Coronary artery (tissue), 2 donors: ENCODE results near the gene CCNYL1.
"Not testable (repeated sequence)": the region's sequence is repeated elsewhere in the genome, so short reads cannot be mapped to it uniquely, and the experiment has no call there.

ENCODE experiments used
- DNase-seq: peaks from one replicate; pipeline ENCODE4 v3.0.0-alpha.2; 2017; ENCODE audit warnings: low spot score
- H3K27ac ChIP-seq, 2 donors: fragments of 200-600 bp; sonication (generic); one replicate each; pipeline ENCODE4 v1.5.1; 2016 to 2019
- H3K4me3 ChIP-seq: fragments of 200-600 bp; sonication (generic); 2 replicates; pipeline ENCODE4 v1.5.1; 2016; ENCODE audit warnings: mild to moderate bottlenecking, moderate library complexity
- TF ChIP-seq, protein P1 (sequence below): fragments of 200-600 bp; sonication (generic); IDR thresholded peaks from one replicate; pipeline ENCODE4 v1.5.1; 2019; ENCODE audit warnings: antibody characterized with exemption

Gene CCNYL1

DNA sequence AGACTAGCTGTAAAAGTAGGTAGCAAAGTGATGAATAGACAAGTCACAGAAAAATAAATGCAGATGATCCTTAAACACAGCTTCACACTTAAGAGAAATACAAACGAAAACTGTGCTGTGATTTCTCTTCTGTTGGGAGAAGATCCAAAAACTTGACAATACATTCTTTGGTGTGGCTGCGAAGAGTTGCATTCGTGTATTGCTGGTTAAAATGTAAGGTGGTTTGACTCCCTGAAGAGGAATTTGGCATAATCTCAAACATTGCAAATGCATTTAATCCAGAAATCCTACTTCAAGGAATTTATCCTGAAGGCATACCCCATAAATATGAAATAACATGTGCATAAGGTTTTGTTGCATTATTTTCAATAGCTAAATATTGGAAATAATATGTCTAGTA is 7.1 kb downstream of the CCNYL1 start:
- TF ChIP-seq, protein P1, sequence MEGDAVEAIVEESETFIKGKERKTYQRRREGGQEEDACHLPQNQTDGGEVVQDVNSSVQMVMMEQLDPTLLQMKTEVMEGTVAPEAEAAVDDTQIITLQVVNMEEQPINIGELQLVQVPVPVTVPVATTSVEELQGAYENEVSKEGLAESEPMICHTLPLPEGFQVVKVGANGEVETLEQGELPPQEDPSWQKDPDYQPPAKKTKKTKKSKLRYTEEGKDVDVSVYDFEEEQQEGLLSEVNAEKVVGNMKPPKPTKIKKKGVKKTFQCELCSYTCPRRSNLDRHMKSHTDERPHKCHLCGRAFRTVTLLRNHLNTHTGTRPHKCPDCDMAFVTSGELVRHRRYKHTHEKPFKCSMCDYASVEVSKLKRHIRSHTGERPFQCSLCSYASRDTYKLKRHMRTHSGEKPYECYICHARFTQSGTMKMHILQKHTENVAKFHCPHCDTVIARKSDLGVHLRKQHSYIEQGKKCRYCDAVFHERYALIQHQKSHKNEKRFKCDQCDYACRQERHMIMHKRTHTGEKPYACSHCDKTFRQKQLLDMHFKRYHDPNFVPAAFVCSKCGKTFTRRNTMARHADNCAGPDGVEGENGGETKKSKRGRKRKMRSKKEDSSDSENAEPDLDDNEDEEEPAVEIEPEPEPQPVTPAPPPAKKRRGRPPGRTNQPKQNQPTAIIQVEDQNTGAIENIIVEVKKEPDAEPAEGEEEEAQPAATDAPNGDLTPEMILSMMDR, result no peak
- Histone ChIP-seq H3K4me3 (no peak overlapping the region), H3K27ac (no peak overlapping the region)
- no peak for DNase-seq

GRCh38 chr2:207719008-207719407 is 7.6 kb downstream of the CCNYL1 start:
- TF ChIP-seq, protein P1, result no peak
- no peak overlapping the region for H3K4me3 ChIP-seq
- no peak for DNase-seq
- no peak overlapping the region for H3K27ac ChIP-seq

- not testable (repeated sequence) for DNase-seq, H3K4me3 ChIP-seq, H3K27ac ChIP-seq
These were observed 8.2 kb downstream of the CCNYL1 start for GRCh38 chr2:207719655-207720054.

- Histone ChIP-seq H3K4me3 (no peak overlapping the region), H3K27ac (no peak overlapping the region)
- DNase-seq, result no peak
- TF ChIP-seq, protein P1, result no peak
These were observed 9.2 kb downstream of the CCNYL1 start for GRCh38 chr2:207720517-207721187.

DNA sequence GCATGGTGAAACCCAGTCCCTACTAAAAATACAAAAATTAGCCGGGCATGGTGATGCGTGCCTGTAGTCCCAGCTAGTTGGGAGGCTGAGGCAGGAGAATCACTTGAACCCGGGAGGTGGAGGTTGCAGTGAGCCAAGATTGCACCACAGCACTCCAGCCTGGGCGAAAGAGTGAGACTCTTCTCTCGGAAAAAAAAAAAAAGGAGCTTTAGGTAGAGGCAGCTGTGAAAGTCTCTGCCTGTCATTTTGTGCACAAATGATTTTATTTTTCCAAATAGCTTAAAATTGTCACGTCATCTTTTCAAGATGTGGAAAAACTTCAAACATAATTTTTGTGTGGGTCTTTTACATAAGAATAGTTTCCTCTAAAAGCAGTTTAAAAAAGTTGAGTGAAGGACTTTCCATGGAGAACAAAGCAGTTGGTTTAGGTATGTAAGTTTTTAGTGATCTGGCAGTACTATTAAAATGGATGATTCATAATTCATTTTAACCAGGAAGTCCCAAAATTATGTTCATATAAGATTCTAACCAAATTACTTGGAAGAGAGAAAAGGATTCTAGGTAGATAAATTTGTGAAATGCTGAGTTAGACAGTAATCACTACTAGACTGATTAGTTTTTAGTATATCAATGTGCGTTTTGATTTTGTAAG is 11.5 kb downstream of the CCNYL1 start:
- TF ChIP-seq, protein P1, result no peak
- no peak for DNase-seq
- Histone ChIP-seq H3K27ac (no peak overlapping the region), H3K4me3 (no peak overlapping the region)

GRCh38 chr2:207723425-207723787 is 12.0 kb downstream of the CCNYL1 start:
- not testable (repeated sequence) for H3K27ac ChIP-seq, H3K4me3 ChIP-seq, DNase-seq

DNA sequence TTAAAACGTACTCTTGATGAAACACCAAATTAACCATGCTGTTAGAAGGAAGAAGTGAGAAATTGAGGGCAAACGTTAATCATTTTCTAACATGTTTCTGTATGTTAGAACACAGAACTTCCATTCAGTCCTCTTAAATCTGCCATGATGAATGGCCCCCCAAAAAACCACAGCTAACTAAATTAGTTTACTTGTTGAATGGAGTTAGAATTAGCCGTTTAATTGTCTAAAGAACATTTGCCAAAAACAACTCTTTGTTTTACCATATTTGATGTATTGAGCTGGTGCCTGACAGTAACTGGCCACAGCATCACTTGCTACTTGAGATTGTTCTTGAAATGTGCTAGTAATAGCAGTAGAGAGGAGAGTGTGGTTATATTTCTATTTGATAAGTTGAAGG is 12.7 kb downstream of the CCNYL1 start:
- no peak for DNase-seq
- H3K27ac ChIP-seq, result no peak overlapping the region
- TF ChIP-seq, protein P1, result no peak
- no peak overlapping the region for H3K4me3 ChIP-seq

DNA sequence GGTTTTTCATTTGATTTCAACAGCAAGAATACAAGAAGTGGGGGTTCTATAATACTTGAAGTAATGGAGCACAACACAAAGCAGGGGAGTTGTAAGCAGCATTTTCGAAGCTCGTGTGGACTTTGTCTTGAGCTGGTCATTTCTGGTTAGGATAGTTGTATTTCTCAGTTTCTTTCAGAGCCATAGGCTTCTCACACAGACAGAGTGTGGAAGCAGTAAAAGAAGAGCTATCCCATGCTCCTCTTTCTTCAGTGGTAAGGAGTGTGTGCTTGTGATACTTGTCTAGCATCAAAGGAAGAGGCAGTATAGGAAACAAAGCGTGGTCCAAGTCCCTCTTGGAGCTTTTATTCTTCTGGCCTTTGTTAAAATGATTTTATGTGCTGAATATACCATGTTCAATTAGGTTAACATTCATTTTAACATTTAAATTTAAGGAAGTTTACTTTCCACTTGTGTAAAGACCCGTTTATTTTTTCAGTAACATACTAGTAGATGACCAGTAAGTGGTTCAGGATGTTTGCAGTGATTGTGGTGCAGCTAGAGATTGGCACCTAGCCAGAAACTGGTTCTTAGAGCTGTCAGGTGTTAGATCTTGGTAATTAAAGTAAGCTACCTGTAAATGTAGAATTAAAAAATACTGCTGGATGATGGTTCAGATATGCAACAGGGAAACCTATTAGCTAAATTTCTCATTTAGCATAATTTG is 14.6 kb downstream of the CCNYL1 start:
- no peak overlapping the region for H3K4me3 ChIP-seq
- no peak for DNase-seq
- TF ChIP-seq, protein P1, result no peak
- no peak overlapping the region for H3K27ac ChIP-seq
